H1 (cell line): ENCODE measurements around the gene LRP5. TPM values are rescaled to one million over a fixed set of nuclear protein-coding genes. Genes with fewer than 3 reads are reported as not detected.

ENCODE experiments used
- CTCF ChIA-PET: fragments of 300-600 bp; sonication (Branson Sonifier 250); formaldehyde crosslinking; loops from one replicate; lab custom pipeline; 2021; ENCODE audit not compliant: partially characterized antibody; lab: Charles Lee
- POLR2A ChIA-PET: fragments of 300-600 bp; sonication (Branson Sonifier 250); formaldehyde crosslinking; loops from one replicate; lab custom pipeline; 2021; ENCODE audit warnings: inconsistent platforms; ENCODE audit not compliant: partially characterized antibody; lab: Charles Lee
- DNase-seq, 2 experiments: peaks; one replicate each; pipeline versions ENCODE4 v3.0.0 to v3.0.0-alpha.2; 2010 to 2022; ENCODE audit warnings: low spot score in 2 of 2, low read depth in 1 of 2, mixed read lengths in 1 of 2
- FAIRE-seq: peaks from 2 replicates; lab custom pipeline; 2011; peaks lifted over from hg19 to GRCh38; lab: Jason Lieb, UNC
- H2AFZ ChIP-seq: 2 replicates; pipeline ENCODE4 v1.8.1; 2012; ENCODE audit warnings: low read length, inconsistent platforms
- H2AK5ac ChIP-seq: 2 replicates; pipeline ENCODE4 v1.6.1; 2013; ENCODE audit warnings: low read depth, low read length
- H2BK120ac ChIP-seq: replicated peaks from 2 replicates; pipeline ENCODE3; 2013; ENCODE audit warnings: low read depth, low read length, inconsistent platforms
- H2BK12ac ChIP-seq: 2 replicates; pipeline ENCODE4 v1.6.1; 2013; ENCODE audit warnings: low read depth, low read length
- H2BK15ac ChIP-seq: 2 replicates; pipeline ENCODE4 v1.6.1; 2013; ENCODE audit warnings: low read length
- H2BK20ac ChIP-seq: 2 replicates; pipeline ENCODE4 v1.6.1; 2013; ENCODE audit warnings: low read length
- H2BK5ac ChIP-seq: 2 replicates; pipeline ENCODE4 v1.6.1; 2013; ENCODE audit warnings: low read depth, low read length
- H3K14ac ChIP-seq: 2 replicates; pipeline ENCODE4 v1.6.1; 2013; ENCODE audit warnings: inconsistent platforms; ENCODE audit not compliant: insufficient read length
- H3K18ac ChIP-seq: 2 replicates; pipeline ENCODE4 v1.6.1; 2013; ENCODE audit warnings: low read length; ENCODE audit errors: extremely low read depth
- H3K23ac ChIP-seq: 2 replicates; pipeline ENCODE4 v1.6.1; 2013; ENCODE audit warnings: inconsistent platforms; ENCODE audit not compliant: insufficient read length
- H3K23me2 ChIP-seq: 2 replicates; pipeline ENCODE4 v1.6.1; 2013; ENCODE audit warnings: low read depth, low read length
- H3K27ac ChIP-seq: 2 replicates; pipeline ENCODE4 v1.6.1; 2011; ENCODE audit warnings: low read depth, low read length, inconsistent platforms
- H3K27me3 ChIP-seq, 4 experiments: replicated peaks in 1 of 4; 1 replicate in 1 of 4; 2 replicates in 3 of 4; pipeline versions ENCODE4 v1.6.1 to v1.8.1; 2011 to 2013; ENCODE audit warnings: low read length in 3 of 4, mild to moderate bottlenecking in 3 of 4, inconsistent platforms in 2 of 4, mixed read lengths in 2 of 4, moderate library complexity in 1 of 4; ENCODE audit not compliant: control insufficient read depth in 3 of 4, insufficient read depth in 3 of 4; ENCODE audit errors: extremely low read depth in 1 of 4
- H3K36me3 ChIP-seq, 4 experiments: 2 replicates each; pipeline versions ENCODE4 v1.6.1 to v1.8.1; 2011 to 2013; ENCODE audit warnings: mild to moderate bottlenecking in 4 of 4, low read length in 3 of 4, moderate library complexity in 2 of 4, control low read depth in 1 of 4, inconsistent platforms in 1 of 4; ENCODE audit not compliant: insufficient read depth in 4 of 4, control insufficient read depth in 2 of 4
- H3K4ac ChIP-seq: replicated peaks from 2 replicates; pipeline ENCODE3; 2013; ENCODE audit warnings: low read length, low read depth, mixed read lengths, inconsistent platforms; ENCODE audit not compliant: insufficient read length
- H3K4me1 ChIP-seq, 4 experiments: replicated peaks in 1 of 4; 1 replicate in 1 of 4; 2 replicates in 3 of 4; pipeline versions ENCODE4 v1.6.1 to v1.8.1; 2011 to 2013; ENCODE audit warnings: low read length in 3 of 4, inconsistent platforms in 2 of 4, mixed read lengths in 1 of 4; ENCODE audit not compliant: insufficient read depth in 4 of 4, control insufficient read depth in 3 of 4
- H3K4me2 ChIP-seq, 2 experiments: 2 replicates each; pipeline versions ENCODE4 v1.6.1 to v1.8.1; 2011 to 2013; ENCODE audit warnings: low read depth in 2 of 2, low read length in 2 of 2, control low read depth in 1 of 2, inconsistent platforms in 1 of 2, mild to moderate bottlenecking in 1 of 2; ENCODE audit not compliant: insufficient read depth in 1 of 2
- H3K4me3 ChIP-seq, 4 experiments: fragments of 200-600, 300-600 bp in 1 of 4; sonication (generic), shearing (Covaris generic), sonication (Bioruptor Twin) in 1 of 4; 2 replicates each; pipeline versions ENCODE4 v1.5.1 to v1.8.1; 2011 to 2016; ENCODE audit warnings: low read length in 4 of 4, low read depth in 3 of 4, control low read depth in 2 of 4, inconsistent platforms in 2 of 4, mild to moderate bottlenecking in 2 of 4, mixed read lengths in 1 of 4, moderate library complexity in 1 of 4; ENCODE audit not compliant: insufficient read depth in 2 of 4; ENCODE audit errors: extremely low read depth in 1 of 4
- H3K56ac ChIP-seq: replicated peaks from 2 replicates; pipeline ENCODE3; 2013; ENCODE audit warnings: low read depth, mild to moderate bottlenecking, mixed read lengths, low read length, inconsistent platforms; ENCODE audit not compliant: insufficient read length
- H3K79me1 ChIP-seq: 2 replicates; pipeline ENCODE4 v1.6.1; 2013; ENCODE audit warnings: low read depth, low read length, control low read depth
- H3K79me2 ChIP-seq, 2 experiments: 2 replicates each; pipeline versions ENCODE4 v1.6.1 to v1.8.1; 2012 to 2013; ENCODE audit warnings: low read length in 2 of 2, mild to moderate bottlenecking in 2 of 2, inconsistent platforms in 1 of 2; ENCODE audit not compliant: insufficient read depth in 2 of 2, control insufficient read depth in 1 of 2
- H3K9ac ChIP-seq, 4 experiments: replicated peaks in 1 of 4; 1 replicate in 1 of 4; 2 replicates in 3 of 4; pipeline versions ENCODE4 v1.6.1 to v1.8.1; 2011 to 2013; ENCODE audit warnings: low read depth in 3 of 4, low read length in 3 of 4, control low read depth in 2 of 4, mild to moderate bottlenecking in 2 of 4, moderate library complexity in 2 of 4, inconsistent platforms in 1 of 4; ENCODE audit errors: extremely low read depth in 1 of 4
- H3K9me3 ChIP-seq, 2 experiments: 2 replicates each; pipeline versions ENCODE4 v1.6.1 to v1.8.1; 2012 to 2013; ENCODE audit warnings: mild to moderate bottlenecking in 2 of 2, moderate library complexity in 2 of 2, control low read depth in 1 of 2, inconsistent platforms in 1 of 2, low read depth in 1 of 2, low read length in 1 of 2, mixed read lengths in 1 of 2; ENCODE audit not compliant: insufficient read depth in 2 of 2
- H4K20me1 ChIP-seq, 2 experiments: replicated peaks in 1 of 2; 2 replicates each; pipeline versions ENCODE3 to v1.8.1; 2011 to 2013; ENCODE audit warnings: inconsistent platforms in 2 of 2, low read length in 2 of 2, mild to moderate bottlenecking in 1 of 2; ENCODE audit not compliant: insufficient read depth in 2 of 2, control insufficient read depth in 1 of 2
- H4K5ac ChIP-seq: 2 replicates; pipeline ENCODE4 v1.6.1; 2013; ENCODE audit warnings: low read length, low read depth, mixed read lengths, inconsistent platforms; ENCODE audit not compliant: insufficient read length
- H4K8ac ChIP-seq: 2 replicates; pipeline ENCODE4 v1.8.0; 2013; ENCODE audit warnings: mild to moderate bottlenecking, moderate library complexity, low read length, inconsistent platforms; ENCODE audit not compliant: insufficient read depth; ENCODE audit errors: extremely low read depth
- H4K91ac ChIP-seq: replicated peaks from 2 replicates; pipeline ENCODE3; 2013; ENCODE audit warnings: low read length, mixed read lengths, inconsistent platforms; ENCODE audit not compliant: insufficient read length
- CHD2 ChIP-seq: IDR thresholded peaks from 2 replicates; pipeline ENCODE4 v1.6.1; 2012; ENCODE audit warnings: low read length, improper control_type of control experiment
- GABPA ChIP-seq: IDR thresholded peaks from 2 replicates; pipeline ENCODE4 v1.6.1; 2011; ENCODE audit warnings: mild to moderate bottlenecking, low read length, moderate library complexity, borderline replicate concordance; ENCODE audit not compliant: insufficient read depth
- NRF1 ChIP-seq: IDR thresholded peaks from 2 replicates; pipeline ENCODE4 v1.6.1; 2011; ENCODE audit warnings: mild to moderate bottlenecking, low read depth, low read length, improper control_type of control experiment
- RNF2 ChIP-seq: fragments of 200-900, 300-1000 bp; sonication (generic); IDR thresholded peaks from 2 replicates; pipeline ENCODE4 v1.7.1; 2016; ENCODE audit warnings: borderline replicate concordance, low read depth, mild to moderate bottlenecking, antibody characterized with exemption, low read length; ENCODE audit not compliant: poor library complexity, severe bottlenecking; ENCODE audit errors: missing control alignments
- SAP30 ChIP-seq: fragments of 300-600 bp; sonication (generic); IDR thresholded peaks from 2 replicates; pipeline ENCODE4 v1.7.1; 2012; ENCODE audit warnings: low read length, moderate library complexity, mild to moderate bottlenecking, inconsistent platforms; ENCODE audit not compliant: insufficient read depth, insufficient replicate concordance
- WGBS, 2 experiments: shearing (Covaris generic) in 1 of 2; methylation state at CpG; one replicate each; pipeline versions ENCODE4 v1.1.6 to v1.1.7; 2013 to 2015; ENCODE audit warnings: low lambda C conversion rate in 2 of 2, mixed read lengths in 2 of 2, inconsistent platforms in 1 of 2, low coverage in 1 of 2, missing lambda C conversion rate in 1 of 2; ENCODE audit not compliant: insufficient replicate concordance in 2 of 2, insufficient coverage in 1 of 2, insufficient read length in 1 of 2; ENCODE audit errors: extremely low coverage in 1 of 2, missing lambda C conversion rate in 1 of 2; 5-methylcytosine and 5-hydroxymethylcytosine counted together
- polyA plus RNA-seq, 7 experiments: library from polyadenylated mRNA; depleted of rRNA in 3 of 7; stranded (reverse) in 5 of 7; unstranded in 2 of 7; fragments of >200 nt in 5 of 7; fragments of 200-250 nt in 2 of 7; gene quantifications; 1 replicate in 5 of 7; 2 replicates in 1 of 7; 4 replicates in 1 of 7; pipeline versions ENCODE4 v1.2.1 to v1.2.3, GENCODE V29; 2011 to 2013; ENCODE audit warnings: missing spikeins in 2 of 7, mixed read lengths in 2 of 7
- total RNA-seq: library from RNA; stranded (reverse); fragmentation: NEBNext Ultra II Directional; extraction: Animal tissue kit (Norgen Biotek cat#: 25700); gene quantifications from 2 replicates; pipeline ENCODE4 v1.2.1, GENCODE V29; 2021
- TF ChIP-seq, protein P1 (sequence below): IDR thresholded peaks from 2 replicates; pipeline ENCODE4 v1.6.1; 2011; ENCODE audit warnings: low read length, improper control_type of control experiment

LRP5 gene
- total and polyA plus RNA-seq, 2 of the 8 experiments (the other 6 are each of a cell fraction or from before 2014, with no cell fraction given), result 19.0 to 38.9 TPM

DNA sequence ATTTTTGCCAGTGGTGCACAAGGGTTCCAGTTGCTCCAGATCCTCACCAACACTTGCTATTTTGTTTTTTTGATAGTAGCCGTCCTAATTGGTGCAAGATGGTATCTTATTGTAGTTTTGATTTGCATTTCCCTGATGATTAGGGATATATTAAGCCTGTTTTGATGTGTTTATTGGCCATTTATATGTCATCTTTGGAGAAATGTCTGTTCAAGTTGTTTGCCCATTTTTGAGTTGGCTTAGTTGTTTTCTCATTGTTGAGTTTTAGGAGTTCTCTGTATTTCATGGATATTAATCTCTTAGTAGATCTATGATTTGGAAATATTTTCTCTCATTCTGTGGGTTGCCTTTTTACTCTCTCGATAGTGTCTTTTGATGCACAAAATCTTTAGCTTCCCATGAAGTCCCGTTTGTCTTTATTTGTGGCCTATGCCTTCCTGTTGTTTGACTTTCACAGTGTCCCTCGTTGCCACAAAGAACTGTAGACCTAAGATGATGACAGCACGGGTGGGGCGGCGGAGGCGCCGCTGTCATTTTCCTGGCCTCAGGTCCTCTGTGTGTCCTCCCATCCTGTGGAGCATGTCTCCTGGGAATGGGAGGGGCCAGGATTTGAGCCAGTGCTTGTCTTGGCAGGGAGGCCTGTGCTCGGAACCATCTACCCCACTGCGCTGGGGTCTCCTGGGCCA is 33.5 kb downstream of the LRP5 start:
- Histone ChIP-seq H3K18ac (no peak overlapping the region), H4K5ac (no peak overlapping the region), H3K9ac (no peak overlapping the region), H2BK12ac (no peak overlapping the region), H3K79me1 (peaks cover 8% of the 10 kb centered on the region), H3K4ac (peak overlapping the region; percentile 53), H3K4me3 (no peak overlapping the region), H4K8ac (0 out of 2 replicates have a peak overlapping the region, but pooled peaks have one; percentile 60), H3K14ac (no peak overlapping the region), H2BK20ac (no peak overlapping the region), H3K27ac (no peak overlapping the region), H4K91ac (no peak overlapping the region), H2BK120ac (peak overlapping the region; percentile 22), H4K20me1 (peaks cover 0 to 8% of the 10 kb centered on the region in 2 experiments), H3K56ac (no peak overlapping the region), H3K4me1 (peaks cover 8 to 31% (median 26%) of the 10 kb centered on the region in 4 experiments), H2BK5ac (peak overlapping the region; percentile 58; the same call in 1 of the 2 replicates), H3K79me2 (peaks cover 0 to 40% of the 10 kb centered on the region in 2 experiments; a peak in 3 of 4 replicates), H2AFZ (no peak overlapping the region), H3K23me2 (no peaks in the 10 kb centered on the region), H3K36me3 (0 out of 8 replicates have a peak, but pooled peaks cover 0 to 1% (median 0%) of the 10 kb centered on the region in 4 experiments), H3K27me3 (no peaks in the 10 kb centered on the region), H2AK5ac (no peak overlapping the region), H3K4me2 (no peak overlapping the region), H3K9me3 (no peaks in the 10 kb centered on the region; a peak in 1 of 4 replicates), H2BK15ac (no peak overlapping the region), H3K23ac (no peak overlapping the region)
- FAIRE-seq (no peak), DNase-seq (no peak)
- ChIA-PET CTCF (interaction anchor here (0.6 to 2.3 kb wide), 4 partner anchors 9 to 20 kb away, joined by 3 to 7 read pairs (median 3); no protein-coding TSS in a partner anchor), POLR2A (no interaction called here)
- 90% methylated on average over 11 of the region's 11 CpGs; no CpG with 5 or more reads in 1 of the 2 experiments for WGBS, 2 experiments
- TF ChIP-seq NRF1 (no peak), SAP30 (no peak), RNF2 (no peak), CHD2 (no peak), GABPA (no peak)
- TF ChIP-seq, protein P1, sequence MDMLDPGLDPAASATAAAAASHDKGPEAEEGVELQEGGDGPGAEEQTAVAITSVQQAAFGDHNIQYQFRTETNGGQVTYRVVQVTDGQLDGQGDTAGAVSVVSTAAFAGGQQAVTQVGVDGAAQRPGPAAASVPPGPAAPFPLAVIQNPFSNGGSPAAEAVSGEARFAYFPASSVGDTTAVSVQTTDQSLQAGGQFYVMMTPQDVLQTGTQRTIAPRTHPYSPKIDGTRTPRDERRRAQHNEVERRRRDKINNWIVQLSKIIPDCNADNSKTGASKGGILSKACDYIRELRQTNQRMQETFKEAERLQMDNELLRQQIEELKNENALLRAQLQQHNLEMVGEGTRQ, result no peak
